ENCODE results near the gene TBX5.
"Not testable (repeated sequence)": the region's sequence is repeated elsewhere in the genome, so short reads cannot be mapped to it uniquely, and the experiment has no call there.

The TBX5 gene

GRCh38 chr12:114371250-114371649 lies 34.7 kb downstream of the TBX5 start:
- no peak for DNase-seq

DNA sequence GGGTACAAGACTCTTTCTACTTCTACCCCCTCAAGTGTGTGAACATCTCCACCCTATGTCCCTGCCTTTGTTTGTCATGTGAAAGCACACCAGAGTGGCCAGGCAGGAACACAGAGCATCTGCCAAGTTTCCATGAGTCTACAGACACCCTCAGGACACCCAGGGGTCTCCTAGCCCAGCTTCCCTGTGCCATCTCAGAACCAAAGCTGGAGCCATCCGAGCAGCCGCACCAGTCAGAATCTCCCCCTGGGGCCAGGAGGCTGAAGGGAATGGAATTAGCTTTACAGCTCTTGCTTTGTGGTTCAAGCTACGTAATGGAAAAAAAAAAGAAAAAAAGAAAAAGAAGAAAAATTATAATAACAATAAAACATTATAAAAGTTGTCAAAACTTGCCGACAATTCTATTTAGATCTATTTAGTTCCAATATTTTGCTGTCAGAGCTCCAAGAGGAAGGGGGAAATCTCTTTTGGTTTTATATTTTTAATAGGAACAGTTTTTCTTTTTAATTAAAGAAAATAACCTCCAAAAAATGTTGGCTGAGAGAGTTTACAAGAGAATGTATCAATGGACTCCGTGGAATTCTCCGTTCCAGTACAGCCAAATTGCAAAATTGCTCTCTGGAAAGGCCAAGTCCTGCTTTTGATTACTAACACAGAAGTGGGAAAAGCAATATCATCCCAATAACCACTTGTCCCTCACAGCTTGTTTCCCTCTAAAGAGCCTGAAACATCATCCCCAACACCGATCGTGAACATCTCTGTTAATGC lies 37.1 kb downstream of the TBX5 start:
- DNase-seq = no peak

DNA sequence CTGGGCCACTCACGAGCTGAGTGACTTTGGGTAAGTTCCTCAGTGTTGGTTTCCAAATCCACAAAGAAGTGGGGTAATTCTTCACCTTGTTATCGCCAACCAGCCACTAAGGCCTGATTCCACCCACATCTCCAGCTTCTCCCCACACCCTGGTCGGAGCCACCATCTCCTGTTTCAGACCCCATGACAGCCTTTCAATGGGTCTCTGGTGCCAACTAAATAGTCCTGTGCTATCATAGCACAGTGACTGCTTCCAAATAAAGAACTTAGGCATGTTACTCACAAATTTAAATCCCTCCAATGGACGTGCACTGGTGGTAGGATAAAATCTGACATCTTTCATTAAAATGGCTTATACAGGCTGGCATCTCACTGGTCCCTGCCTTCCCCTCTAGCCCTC lies 44.0 kb downstream of the TBX5 start:
- no peak for DNase-seq

GRCh38 chr12:114361545-114361944 lies 44.4 kb downstream of the TBX5 start:
- no peak for DNase-seq

- no peak for DNase-seq
Measured at GRCh38 chr12:114360485-114360884, 45.5 kb downstream of the TBX5 start.

- no peak for DNase-seq
Measured at GRCh38 chr12:114355389-114356088, 50.4 kb downstream of the TBX5 start.

DNA sequence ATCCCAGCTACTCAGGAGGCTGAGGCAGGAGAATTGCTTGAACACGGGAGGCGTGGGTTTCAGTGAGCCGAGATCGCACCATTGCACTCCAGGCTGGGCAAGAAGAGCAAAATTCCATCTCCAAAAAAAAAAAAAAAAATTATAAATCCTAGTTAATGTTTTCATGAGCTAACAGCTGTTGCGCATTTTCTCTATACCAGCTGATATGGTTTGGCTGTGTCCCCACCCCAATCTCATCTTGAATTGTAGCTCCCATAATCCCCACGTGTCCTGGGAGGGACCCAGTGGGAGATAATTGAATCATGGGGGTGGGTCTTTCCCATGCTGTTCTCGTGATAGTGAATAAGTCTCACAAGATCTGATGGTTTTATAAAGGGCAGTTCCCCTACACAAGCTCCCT lies 56.7 kb downstream of the TBX5 start:
- DNase-seq = not testable (repeated sequence)

DNA sequence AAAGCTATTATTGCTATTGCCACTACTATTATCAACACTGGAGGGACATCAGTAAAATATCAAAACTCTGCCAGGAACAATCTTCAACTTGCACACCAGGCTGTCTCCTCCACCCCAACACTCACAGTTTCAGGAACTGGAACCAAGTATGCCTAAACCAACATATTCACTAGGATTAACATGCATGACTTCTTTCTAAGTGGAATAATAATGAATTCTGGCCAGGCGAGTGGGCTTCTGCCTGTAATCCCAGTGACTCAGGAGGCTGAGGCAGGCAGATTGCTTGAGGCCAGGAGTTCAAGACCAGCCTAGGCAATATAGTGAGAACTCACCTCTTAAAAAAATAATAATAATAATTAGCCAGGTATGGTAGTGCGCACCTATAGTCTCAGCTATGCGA lies 58.1 kb downstream of the TBX5 start:
- DNase-seq = no peak

DNA sequence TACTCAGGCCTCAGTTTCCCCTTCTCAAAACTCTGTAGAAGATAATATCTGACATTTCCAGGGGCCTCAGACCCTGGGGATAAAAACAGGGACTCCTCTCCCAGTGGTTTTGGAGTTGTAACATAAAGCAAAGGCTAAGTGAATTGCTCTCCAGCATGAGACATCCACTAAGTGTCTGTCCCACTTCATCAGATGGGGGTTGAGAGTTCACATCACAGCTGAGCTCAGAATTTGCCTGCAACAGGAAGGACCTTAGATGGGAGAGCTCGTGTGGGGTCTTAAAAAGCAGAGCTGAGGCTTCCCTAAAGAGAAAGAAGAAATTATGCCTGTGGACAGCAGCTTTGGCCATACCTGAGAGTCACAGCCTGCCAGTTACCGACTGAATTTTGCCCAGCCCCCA lies 61.1 kb downstream of the TBX5 start:
- DNase-seq = no peak

- DNase-seq = no peak
Measured at GRCh38 chr12:114344303-114344663, 61.7 kb downstream of the TBX5 start.

GRCh38 chr12:114343585-114344302 lies 62.2 kb downstream of the TBX5 start:
- no peak for DNase-seq

DNA sequence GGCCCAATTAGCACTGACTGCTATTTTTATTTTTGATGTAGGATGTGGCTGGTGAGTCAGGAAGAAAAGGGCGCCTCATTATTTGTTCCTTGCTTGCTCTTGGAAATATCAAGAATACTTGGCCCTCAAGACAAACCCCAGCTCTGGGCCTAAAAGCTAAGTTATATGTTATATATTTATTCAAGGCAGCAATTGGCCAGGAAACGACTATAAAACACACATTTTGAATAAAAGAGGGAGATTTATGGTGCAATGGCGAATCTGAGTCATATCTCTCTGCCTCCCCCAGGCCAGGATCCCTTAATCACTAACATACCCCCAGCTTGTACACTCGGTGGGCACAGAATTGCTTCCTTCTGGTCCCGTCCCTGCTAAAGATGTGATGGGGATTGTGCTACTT lies 63.3 kb downstream of the TBX5 start:
- no peak for DNase-seq

DNA sequence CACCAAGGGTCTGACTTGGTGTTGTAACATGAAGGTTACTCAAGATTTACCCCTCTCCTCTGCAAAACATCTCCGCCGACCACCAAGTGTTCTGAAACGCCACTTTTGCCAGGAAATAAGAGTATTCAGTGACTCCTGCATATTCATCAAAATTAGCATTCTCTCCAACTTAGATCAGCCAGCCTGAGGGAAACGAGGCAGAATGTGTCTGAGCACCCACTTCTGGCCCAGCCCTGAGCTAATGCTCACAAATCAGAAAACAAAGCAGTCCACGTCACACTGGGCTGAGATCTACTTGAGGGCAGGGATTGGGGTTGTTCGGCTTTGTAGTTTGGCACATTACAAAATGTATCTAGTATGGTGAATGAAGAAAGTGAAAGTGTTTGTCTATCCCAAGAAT lies 64.3 kb downstream of the TBX5 start:
- no peak for DNase-seq

DNA sequence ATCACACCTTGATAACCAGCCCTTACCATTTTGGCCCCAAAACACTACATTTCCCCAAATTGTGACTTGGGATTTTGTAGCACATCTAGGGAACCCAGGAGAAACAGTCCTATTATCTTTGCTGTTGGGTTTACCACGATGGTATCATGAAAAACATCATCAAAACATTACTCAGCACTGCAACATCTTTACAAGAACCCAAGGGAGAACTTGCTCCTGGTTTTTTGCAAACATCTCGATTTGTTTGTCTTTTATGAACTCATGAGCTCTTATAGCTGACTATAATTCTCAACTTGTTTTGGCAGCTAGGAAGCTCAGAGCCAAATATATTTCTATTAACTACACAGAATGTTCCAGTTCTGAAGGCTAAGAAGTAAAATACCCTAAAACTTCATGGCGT lies 65.7 kb downstream of the TBX5 start:
- no peak for DNase-seq

GRCh38 chr12:114339626-114340025 lies 66.3 kb downstream of the TBX5 start:
- no peak for DNase-seq

GRCh38 chr12:114335607-114336006 lies 70.3 kb downstream of the TBX5 start:
- no peak for DNase-seq

GRCh38 chr12:114334395-114334794 lies 71.5 kb downstream of the TBX5 start:
- no peak for DNase-seq

- DNase-seq = no peak
Measured at GRCh38 chr12:114328292-114328691, 77.7 kb downstream of the TBX5 start.

DNA sequence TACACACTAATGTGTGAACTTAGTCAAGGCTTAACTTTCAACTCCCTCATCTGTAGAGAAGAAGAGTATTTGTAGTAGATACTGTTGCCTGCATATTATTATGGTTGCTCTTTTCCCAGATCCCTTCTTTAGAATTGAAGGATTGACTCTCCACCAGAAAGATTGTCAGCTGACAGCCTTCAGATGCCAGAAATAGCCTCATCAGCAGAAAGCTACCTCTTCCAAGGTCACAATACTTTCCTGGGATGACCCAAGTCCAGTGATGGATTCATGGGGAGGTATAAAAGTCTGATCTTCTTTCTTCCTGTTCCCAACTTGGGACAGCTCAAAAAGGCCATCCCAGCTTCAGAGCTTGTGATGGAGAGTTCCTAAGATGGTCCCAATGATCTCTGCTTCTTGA lies 78.2 kb downstream of the TBX5 start:
- no peak for DNase-seq

DNA sequence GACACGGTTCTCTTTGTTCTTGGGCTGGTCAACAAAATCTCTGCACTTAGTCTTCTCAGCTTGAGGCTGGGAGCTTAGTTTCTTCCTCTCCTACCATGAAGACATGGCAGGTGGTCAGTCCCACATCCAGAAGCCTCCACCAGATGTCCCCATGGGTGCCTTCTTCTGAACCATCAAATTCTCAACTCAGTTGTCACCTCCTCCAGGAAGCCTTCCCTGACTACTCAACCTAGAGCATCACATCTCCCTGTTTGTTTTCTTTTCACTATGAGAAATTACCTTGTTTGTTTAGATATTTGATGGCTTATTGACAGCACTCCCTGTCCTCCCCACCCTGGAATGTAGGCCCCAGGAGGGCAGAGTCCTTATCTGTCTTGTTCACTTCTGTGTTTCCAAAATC lies 84.4 kb downstream of the TBX5 start:
- DNase-seq = no peak

DNA sequence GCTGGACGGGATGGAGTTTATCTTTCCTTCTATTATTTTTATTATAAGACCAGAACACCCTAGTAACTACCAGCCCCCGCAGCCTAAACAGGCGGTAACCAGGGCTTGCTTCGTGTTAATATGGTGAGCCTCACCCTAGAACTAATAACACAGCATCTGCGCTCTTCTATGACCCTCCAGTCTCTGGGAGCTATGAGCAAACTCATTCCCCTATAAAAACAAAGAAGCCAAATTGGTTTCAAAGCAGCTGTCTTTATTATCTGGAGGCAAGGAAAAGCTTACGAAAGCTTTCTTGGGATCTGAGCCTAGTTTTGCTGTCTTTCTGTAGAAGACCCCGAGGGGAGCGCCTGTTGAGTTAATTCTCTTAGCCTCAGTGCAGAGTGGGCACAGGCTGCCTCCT lies 85.0 kb downstream of the TBX5 start:
- DNase-seq = no peak

- DNase-seq = no peak
Measured at GRCh38 chr12:114320101-114320500, 85.8 kb downstream of the TBX5 start.

GRCh38 chr12:114319422-114319821 lies 86.5 kb downstream of the TBX5 start:
- DNase-seq = no peak

DNA sequence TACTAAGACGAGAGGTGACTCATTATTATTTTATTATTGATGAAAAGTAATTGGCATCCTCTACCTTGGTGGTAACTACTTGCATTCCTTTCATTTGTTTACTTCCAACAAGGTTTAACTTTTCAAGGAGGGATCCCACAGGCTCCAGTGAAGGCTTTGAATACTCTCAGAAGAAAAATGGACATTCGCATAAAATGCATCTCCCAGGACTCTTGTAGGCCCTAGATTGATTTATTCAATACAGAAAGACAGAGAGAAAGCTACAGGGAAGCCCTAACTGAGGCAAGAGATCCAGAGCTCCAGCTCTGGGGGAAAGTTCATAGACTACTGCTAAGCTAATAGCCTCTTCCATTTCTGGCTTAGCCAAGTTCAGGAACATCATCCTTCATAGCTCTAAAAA lies 87.0 kb downstream of the TBX5 start:
- DNase-seq = no peak
